GM12878 (cell line): ENCODE data around the gene TRIM63. TPM values are rescaled to one million over a fixed set of nuclear protein-coding genes. Genes with fewer than 3 reads are reported as not detected.
A peak's percentile ranks its signal among the peaks of the same experiment; 100 is the strongest.

Experiments used
- ATF7 ChIP-seq: fragments of 450-650 bp; IDR thresholded peaks from 2 replicates; pipeline ENCODE4 v1.6.1; 2016; ENCODE audit warnings: low read depth, mild to moderate bottlenecking
- BCLAF1 ChIP-seq: fragments of 450-650 bp; IDR thresholded peaks from 2 replicates; pipeline ENCODE4 v1.6.1; 2017; ENCODE audit warnings: antibody characterized with exemption, mild to moderate bottlenecking, moderate library complexity
- BHLHE40 ChIP-seq, 2 experiments: fragments of 450-650 bp in 1 of 2; IDR thresholded peaks; 2 replicates each; pipeline ENCODE4 v1.6.1; 2011 to 2017; ENCODE audit warnings: low read depth in 2 of 2, borderline replicate concordance in 1 of 2, improper control_type of control experiment in 1 of 2, low read length in 1 of 2, mild to moderate bottlenecking in 1 of 2
- CREM ChIP-seq: IDR thresholded peaks from 2 replicates; pipeline ENCODE4 v1.6.1; 2014; ENCODE audit warnings: antibody characterized with exemption, low read depth
- DPF2 ChIP-seq: fragments of 450-650 bp; IDR thresholded peaks from 2 replicates; pipeline ENCODE4 v1.6.1; 2017; ENCODE audit warnings: mild to moderate bottlenecking
- ETV6 ChIP-seq, 2 experiments: fragments of 450-650 bp in 1 of 2; IDR thresholded peaks in 1 of 2; conservative IDR thresholded peaks in 1 of 2; 2 replicates each; pipeline ENCODE4 v1.6.1; 2014; ENCODE audit warnings: antibody characterized with exemption in 1 of 2, borderline replicate concordance in 1 of 2, low read depth in 1 of 2, mild to moderate bottlenecking in 1 of 2, moderate library complexity in 1 of 2
- FOXK2 ChIP-seq: fragments of 450-650 bp; IDR thresholded peaks from 2 replicates; pipeline ENCODE4 v1.6.1; 2017; ENCODE audit warnings: mild to moderate bottlenecking, moderate library complexity
- IRF5 ChIP-seq: fragments of 450-650 bp; IDR thresholded peaks from 2 replicates; pipeline ENCODE4 v1.6.1; 2017; ENCODE audit warnings: borderline replicate concordance
- MTA3 ChIP-seq: IDR thresholded peaks from 2 replicates; pipeline ENCODE4 v1.6.1; 2012; ENCODE audit warnings: low read length, inconsistent platforms, borderline replicate concordance
- NFYA ChIP-seq: IDR thresholded peaks from 2 replicates; pipeline ENCODE4 v1.6.1; 2011; ENCODE audit warnings: low read depth, mild to moderate bottlenecking, low read length, improper control_type of control experiment, borderline replicate concordance
- PKNOX1 ChIP-seq: fragments of 450-650 bp; IDR thresholded peaks from 2 replicates; pipeline ENCODE4 v1.6.1; 2016; ENCODE audit warnings: mild to moderate bottlenecking
- REST ChIP-seq: IDR thresholded peaks from 2 replicates; pipeline ENCODE4 v1.6.1; 2012; ENCODE audit warnings: mild to moderate bottlenecking, low read depth, low read length
- RUNX3 ChIP-seq: IDR thresholded peaks from 2 replicates; pipeline ENCODE4 v1.6.1; 2012; ENCODE audit warnings: low read length, inconsistent platforms
- SMAD5 ChIP-seq: IDR thresholded peaks from 2 replicates; pipeline ENCODE4 v1.6.1; 2016; ENCODE audit warnings: antibody characterized with exemption, low read depth
- TAF1 ChIP-seq: IDR thresholded peaks from 2 replicates; pipeline ENCODE4 v1.6.1; 2011; ENCODE audit warnings: mild to moderate bottlenecking, low read depth, low read length, borderline replicate concordance
- TCF12 ChIP-seq: IDR thresholded peaks from 2 replicates; pipeline ENCODE4 v1.6.1; 2011; ENCODE audit warnings: low read depth, mild to moderate bottlenecking, low read length
- TCF3 ChIP-seq: IDR thresholded peaks from 2 replicates; pipeline ENCODE4 v1.6.1; 2012; ENCODE audit warnings: low read depth, mild to moderate bottlenecking, low read length, borderline replicate concordance; ENCODE audit not compliant: insufficient read depth
- ZNF207 ChIP-seq: fragments of 450-650 bp; IDR thresholded peaks from 2 replicates; pipeline ENCODE4 v1.6.1; 2014; ENCODE audit warnings: antibody characterized with exemption, mild to moderate bottlenecking, borderline replicate concordance
- ZNF217 ChIP-seq: fragments of 450-650 bp; IDR thresholded peaks from 2 replicates; pipeline ENCODE4 v1.6.1; 2017; ENCODE audit warnings: antibody characterized with exemption, mild to moderate bottlenecking
- polyA plus RNA-seq, 11 experiments: library from polyadenylated mRNA; depleted of rRNA in 4 of 11; unstranded in 6 of 11; stranded (reverse) in 5 of 11; fragments of >200 nt; fragmentation: Nextera tagmentation in 4 of 11; fragmentation: Illumina TruSeq in 1 of 11; extraction: Ambion mirVana in 4 of 11; extraction: Trizol in 1 of 11; gene quantifications; 1 replicate in 1 of 11; 2 replicates in 10 of 11; pipeline versions ENCODE4 v1.2.1 to v1.2.3, GENCODE V29; 2011 to 2016; ENCODE audit warnings: inconsistent platforms in 2 of 11, missing spikeins in 2 of 11, low read depth in 1 of 11
- total RNA-seq, 4 experiments: library from RNA; depleted of rRNA in 3 of 4; stranded (reverse); fragments of >200 nt in 3 of 4; fragmentation: Illumina TruSeq in 1 of 4; extraction: Trizol in 1 of 4; gene quantifications; 2 replicates each; pipeline versions ENCODE4 v1.2.1 to v1.2.3, GENCODE V29; 2013 to 2021

The TRIM63 gene
- total and polyA plus RNA-seq, 10 of the 15 experiments (the other 5 are each of a cell fraction or from before 2014, with no cell fraction given), result not detected

GRCh38 chr1:26110731-26111529 lies 43.5 kb upstream of the TRIM63 start (continued):
- TF ChIP-seq REST (0 out of 2 replicates have a peak, but pooled peaks have one; percentile 6), ZNF207 (no peak), ATF7 (peak; percentile 78), PKNOX1 (0 out of 2 replicates have a peak, but pooled peaks have one; percentile 4), RUNX3 (peak; percentile 39; the same call in 1 of the 2 replicates), FOXK2 (peak; percentile 92), DPF2 (peak; percentile 56), CREM (0 out of 2 replicates have a peak, but pooled peaks have one; percentile 20), ETV6 (conservative IDR thresholded peaks at IDR 0.05 in 1 of 2, IDR thresholded peaks at IDR 0.05 in 1 of 2; ENCODE audit: borderline replicate concordance in 1 of 2, low read depth in 1 of 2) (no peak), SMAD5 (peak; percentile 22; the same call in 1 of the 2 replicates), ZNF217 (peak; percentile 66; the same call in 1 of the 2 replicates), BCLAF1 (peak; percentile 89; the same call in 1 of the 2 replicates), TCF3 (peak; percentile 62; the same call in 1 of the 2 replicates), NFYA (no peak), TAF1 (peak; percentile 56; the same call in 1 of the 2 replicates), BHLHE40 (IDR thresholded peaks at IDR 0.05; ENCODE audit: borderline replicate concordance in 1 of 2, low read depth in 2 of 2, low read length in 1 of 2) (peak in 1 of 2 experiments; percentile 65; a peak in 1 of 4 replicates), MTA3 (no peak), TCF12 (peak; percentile 73), IRF5 (peak; percentile 61)
